HUES6 (cell line): ENCODE data around the gene TP53I3.

Source experiments
- H3K27ac ChIP-seq: 2 replicates; pipeline ENCODE4 v1.7.0; 2013; ENCODE audit warnings: low read depth, mild to moderate bottlenecking, low read length, inconsistent platforms
- H3K27me3 ChIP-seq: 2 replicates; pipeline ENCODE4 v1.6.1; 2013; ENCODE audit warnings: low read length; ENCODE audit not compliant: control insufficient read depth, insufficient read depth
- H3K36me3 ChIP-seq: 2 replicates; pipeline ENCODE4 v1.6.1; 2013; ENCODE audit warnings: low read length; ENCODE audit not compliant: control insufficient read depth, insufficient read depth
- H3K4me1 ChIP-seq: 2 replicates; pipeline ENCODE4 v1.6.1; 2013; ENCODE audit warnings: low read length; ENCODE audit not compliant: control insufficient read depth, insufficient read depth
- H3K4me3 ChIP-seq: 2 replicates; pipeline ENCODE4 v1.5.1; 2013; ENCODE audit warnings: low read depth, low read length
- H3K9ac ChIP-seq: one replicate; pipeline ENCODE4 v1.6.1; 2013; ENCODE audit warnings: mild to moderate bottlenecking, low read length
- H3K9me3 ChIP-seq: 2 replicates; pipeline ENCODE4 v1.6.1; 2013; ENCODE audit warnings: low read depth, low read length; ENCODE audit not compliant: control insufficient read depth, insufficient read depth

The TP53I3 gene, protein sequence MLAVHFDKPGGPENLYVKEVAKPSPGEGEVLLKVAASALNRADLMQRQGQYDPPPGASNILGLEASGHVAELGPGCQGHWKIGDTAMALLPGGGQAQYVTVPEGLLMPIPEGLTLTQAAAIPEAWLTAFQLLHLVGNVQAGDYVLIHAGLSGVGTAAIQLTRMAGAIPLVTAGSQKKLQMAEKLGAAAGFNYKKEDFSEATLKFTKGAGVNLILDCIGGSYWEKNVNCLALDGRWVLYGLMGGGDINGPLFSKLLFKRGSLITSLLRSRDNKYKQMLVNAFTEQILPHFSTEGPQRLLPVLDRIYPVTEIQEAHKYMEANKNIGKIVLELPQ

DNA sequence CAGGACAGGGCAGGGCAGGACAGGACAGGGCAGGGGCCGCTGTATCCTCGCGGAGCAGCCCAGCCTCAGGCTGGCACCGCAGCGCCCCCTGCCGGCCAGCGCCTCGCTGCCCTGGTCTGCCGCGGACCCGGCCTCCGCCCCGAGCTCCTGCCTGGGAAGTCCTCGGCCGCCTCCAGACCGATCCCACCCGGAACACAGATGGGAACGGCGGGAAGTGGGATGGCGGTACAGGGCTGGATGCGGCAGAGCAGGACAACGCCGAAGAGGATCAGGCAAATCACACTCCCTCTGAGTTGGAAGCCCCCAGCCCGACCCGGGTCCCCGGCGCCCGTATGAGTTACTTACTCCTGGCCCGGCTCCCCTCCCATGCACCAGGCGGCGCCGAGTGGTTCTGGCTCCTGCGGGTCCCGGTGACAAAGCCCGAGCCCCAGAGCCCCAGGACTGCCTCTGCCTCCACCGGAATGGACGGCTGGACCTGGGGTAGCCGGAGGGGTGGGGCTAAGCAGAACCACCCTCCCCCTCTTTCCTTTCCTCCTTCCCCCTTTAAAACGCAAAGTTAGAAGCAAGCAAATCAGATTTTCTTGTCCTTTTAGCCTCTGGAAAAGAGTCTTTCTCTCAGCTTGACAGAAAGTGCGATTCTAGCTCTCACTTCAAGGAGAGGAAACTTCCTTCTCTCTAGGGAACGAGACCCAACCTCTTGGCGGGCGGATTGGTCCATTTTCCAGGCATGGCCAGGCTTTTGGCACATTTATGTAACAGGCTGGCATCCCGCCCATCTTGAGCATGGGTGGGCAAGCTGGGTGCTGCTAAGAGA, at the start of gene TP53I3:
TP53I3 (minus strand) TSS at position 449 of the 814 bp plus-strand sequence. CDS start 508 bp downstream, outside the sequence.
- Histone ChIP-seq H3K4me1 (peaks cover 7% of the 10 kb centered on the region), H3K9me3 (no peaks in the 10 kb centered on the region), H3K27ac (peak within 1 kb of the TSS; percentile 79), H3K4me3 (peak within 1 kb of the TSS; percentile 80), H3K27me3 (no peaks in the 10 kb centered on the region), H3K36me3 (peaks cover 18% of the 10 kb centered on the region), H3K9ac (peak within 1 kb of the TSS; percentile 89)

DNA sequence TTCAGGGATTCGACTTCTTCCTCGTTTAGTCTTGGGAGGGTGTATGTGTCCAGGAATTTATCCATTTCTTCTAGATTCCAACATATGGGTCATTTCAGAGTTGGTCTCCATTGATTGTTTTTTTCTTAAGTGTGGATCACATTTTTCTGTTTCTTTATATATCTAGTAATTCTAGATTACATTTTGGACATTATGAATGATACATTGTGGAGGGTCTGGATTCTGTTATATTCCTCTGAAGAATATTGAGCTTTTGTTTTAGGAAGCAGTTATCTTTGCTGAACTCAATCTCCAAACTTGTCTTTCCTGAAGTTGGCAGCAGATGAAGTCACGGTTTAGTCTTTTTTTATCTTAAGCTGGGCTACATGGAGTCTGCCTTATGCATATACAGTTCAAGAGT, 47.9 kb upstream of the TP53I3 start:
- Histone ChIP-seq H3K4me1 (no peaks in the 10 kb centered on the region), H3K27ac (no peak overlapping the region), H3K9me3 (peaks cover 4% of the 10 kb centered on the region; the same call in 1 of the 2 replicates), H3K36me3 (no peaks in the 10 kb centered on the region), H3K27me3 (no peaks in the 10 kb centered on the region), H3K4me3 (no peak overlapping the region), H3K9ac (no peak overlapping the region)

DNA sequence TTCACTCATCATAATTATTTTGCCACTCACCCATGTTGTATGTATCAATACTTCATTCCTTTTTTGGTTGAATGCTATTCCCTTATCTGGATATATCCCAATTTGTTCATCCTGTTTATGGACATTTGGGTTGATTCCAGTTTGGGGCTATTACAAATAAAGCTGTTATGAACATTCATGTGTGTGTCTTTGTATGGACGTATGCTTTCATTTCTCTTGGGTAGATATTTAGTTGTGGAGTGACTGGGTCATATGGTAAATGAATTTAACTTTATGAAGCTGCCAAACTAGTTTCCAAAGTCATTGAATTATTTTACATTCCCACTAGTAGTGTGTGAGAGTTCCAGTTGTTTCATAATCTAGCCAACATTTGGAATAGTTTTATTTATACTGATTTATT, 41.3 kb upstream of the TP53I3 start:
- H3K9ac ChIP-seq: no peak overlapping the region
- H3K36me3 ChIP-seq: no peaks in the 10 kb centered on the region
- peaks cover 15% of the 10 kb centered on the region for H3K27me3 ChIP-seq
- no peaks in the 10 kb centered on the region for H3K9me3 ChIP-seq
- H3K27ac ChIP-seq: no peak overlapping the region
- H3K4me3 ChIP-seq: no peak overlapping the region
- H3K4me1 ChIP-seq: peaks cover 13% of the 10 kb centered on the region; the same call in 1 of the 2 replicates

DNA sequence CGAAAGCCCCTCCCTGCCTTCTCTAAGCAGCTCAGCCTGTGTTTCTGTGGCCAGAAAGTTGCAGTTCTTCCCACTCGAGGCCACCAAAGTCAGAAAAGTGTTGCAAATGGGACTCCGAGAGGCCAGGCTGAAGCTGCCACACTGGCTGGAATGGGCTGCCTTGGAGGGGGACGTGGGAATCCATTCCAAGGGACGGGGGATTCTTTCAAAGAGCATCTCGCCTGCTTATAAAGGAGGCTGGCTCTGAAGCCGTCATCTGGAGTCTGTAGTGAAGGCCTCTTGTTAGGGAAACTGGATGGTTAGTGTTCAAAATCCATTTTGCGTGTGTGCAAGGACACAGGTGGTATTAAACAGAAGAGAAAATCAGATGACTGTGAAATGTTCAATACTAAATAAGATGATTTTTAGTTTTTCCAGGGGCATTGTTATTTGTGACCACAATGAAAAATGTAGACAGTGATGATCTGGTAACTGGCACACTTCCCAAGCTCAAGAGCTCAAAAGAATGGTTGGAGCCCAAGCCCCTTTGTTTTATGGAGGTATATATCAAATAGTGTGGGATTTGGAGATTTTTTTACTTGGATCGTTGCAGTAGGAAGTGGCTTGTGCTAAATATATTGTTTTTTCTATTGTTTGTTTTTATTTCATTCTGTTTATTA, 39.4 kb upstream of the TP53I3 start:
- H3K27ac ChIP-seq: peak overlapping the region; percentile 59; the same call in 1 of the 2 replicates
- peaks cover 13% of the 10 kb centered on the region; the same call in 1 of the 2 replicates for H3K4me1 ChIP-seq
- no peaks in the 10 kb centered on the region for H3K9me3 ChIP-seq
- no peaks in the 10 kb centered on the region for H3K36me3 ChIP-seq
- peak overlapping the region; percentile 93 for H3K9ac ChIP-seq
- H3K4me3 ChIP-seq: peak overlapping the region; percentile 76
- peaks cover 15% of the 10 kb centered on the region for H3K27me3 ChIP-seq

DNA sequence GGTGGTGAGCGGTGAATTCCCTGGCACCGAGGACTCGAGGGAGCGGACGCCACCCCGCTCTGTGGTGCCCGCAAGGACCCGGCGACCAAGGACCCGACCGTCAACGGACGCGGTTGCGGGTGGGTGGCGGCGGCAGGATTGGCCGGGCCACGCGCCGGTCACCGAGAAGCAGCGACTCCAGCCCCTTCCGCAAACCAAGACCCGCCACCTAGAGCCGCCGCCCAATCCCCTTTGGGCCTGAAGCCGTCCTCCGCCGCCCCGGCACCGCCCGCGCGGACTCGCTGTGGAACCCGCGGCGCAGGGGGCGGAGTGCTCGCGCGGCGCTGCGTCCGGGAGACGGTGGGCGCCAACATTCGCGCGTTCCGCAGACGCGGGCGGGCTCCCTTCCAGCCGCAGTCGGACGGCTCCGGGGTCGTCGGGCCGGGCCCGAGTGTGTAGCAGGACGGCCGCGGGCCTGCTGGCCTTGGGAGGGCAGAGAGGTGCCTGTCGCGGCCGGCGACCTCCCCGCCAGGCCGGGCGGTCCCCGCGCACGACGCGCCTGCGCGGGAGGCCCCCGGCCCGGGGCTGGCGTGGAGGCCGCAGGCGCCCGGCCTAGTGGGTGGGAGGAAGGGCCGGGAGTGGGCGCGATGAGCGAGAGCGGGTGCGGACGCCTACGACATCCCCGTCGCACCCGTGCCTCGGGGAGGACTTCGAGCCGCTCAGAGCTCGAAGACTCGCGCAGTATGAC, 38.7 kb upstream of the TP53I3 start, which contains the start of the genes FAM228B and PFN4:
FAM228B (plus strand) TSS at position 275 of the 727 bp plus-strand sequence. CDS start 893 bp downstream, outside the sequence.
PFN4 (minus strand) TSS at position 140 of the 727 bp plus-strand sequence. CDS start 799 bp downstream, outside the sequence.
- H3K4me3 ChIP-seq: peak within 1 kb of the TSS; percentile 76
- H3K27ac ChIP-seq: peak within 1 kb of the TSS; percentile 59; the same call in 1 of the 2 replicates
- H3K36me3 ChIP-seq: no peaks in the 10 kb centered on the region
- peak within 1 kb of the TSS; percentile 93 for H3K9ac ChIP-seq
- peaks cover 15% of the 10 kb centered on the region for H3K27me3 ChIP-seq
- H3K4me1 ChIP-seq: peaks cover 13% of the 10 kb centered on the region; the same call in 1 of the 2 replicates
- no peaks in the 10 kb centered on the region for H3K9me3 ChIP-seq

DNA sequence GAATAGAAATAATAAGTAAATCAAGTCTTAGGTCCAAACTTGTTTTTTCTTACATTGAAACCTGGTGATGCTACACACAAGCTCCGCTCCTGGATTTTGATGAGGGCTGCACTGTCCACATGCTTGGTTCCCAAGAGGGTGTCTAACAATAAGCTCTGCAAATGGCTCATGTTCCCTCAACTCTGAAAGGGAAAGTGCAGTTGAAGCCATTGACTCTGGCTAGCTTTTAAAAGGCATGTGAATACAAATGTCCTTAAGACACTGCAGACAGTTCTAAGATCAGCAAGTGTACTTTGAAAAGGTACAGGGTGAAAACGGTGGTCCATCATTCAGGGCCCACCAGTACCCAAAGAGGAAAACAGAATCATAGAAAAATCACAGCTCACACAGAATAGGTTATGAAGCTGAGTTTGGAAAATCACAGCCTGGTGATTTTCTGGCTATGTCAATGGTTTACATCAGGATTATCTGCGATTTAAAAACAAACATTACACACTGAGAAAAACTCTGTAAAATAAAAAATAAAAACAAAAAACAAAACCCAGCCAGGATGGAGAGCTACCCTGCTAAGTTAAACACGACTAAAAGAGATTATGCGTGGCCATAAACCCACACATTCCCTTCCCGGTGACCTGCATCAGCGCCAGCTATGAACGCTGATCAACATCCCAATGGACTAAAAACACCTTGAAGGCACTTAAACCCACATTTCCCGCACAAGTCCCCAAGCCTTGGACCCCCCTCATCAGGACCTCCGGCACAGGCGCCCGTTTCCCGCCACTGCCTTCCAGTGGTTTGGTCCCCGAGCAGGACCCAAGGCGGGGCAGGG, 37.9 kb upstream of the TP53I3 start:
- Histone ChIP-seq H3K4me1 (peaks cover 13% of the 10 kb centered on the region; the same call in 1 of the 2 replicates), H3K4me3 (peak overlapping the region; percentile 76), H3K27me3 (peaks cover 15% of the 10 kb centered on the region), H3K9ac (peak overlapping the region; percentile 93), H3K36me3 (no peaks in the 10 kb centered on the region), H3K9me3 (no peaks in the 10 kb centered on the region), H3K27ac (no peak overlapping the region)

DNA sequence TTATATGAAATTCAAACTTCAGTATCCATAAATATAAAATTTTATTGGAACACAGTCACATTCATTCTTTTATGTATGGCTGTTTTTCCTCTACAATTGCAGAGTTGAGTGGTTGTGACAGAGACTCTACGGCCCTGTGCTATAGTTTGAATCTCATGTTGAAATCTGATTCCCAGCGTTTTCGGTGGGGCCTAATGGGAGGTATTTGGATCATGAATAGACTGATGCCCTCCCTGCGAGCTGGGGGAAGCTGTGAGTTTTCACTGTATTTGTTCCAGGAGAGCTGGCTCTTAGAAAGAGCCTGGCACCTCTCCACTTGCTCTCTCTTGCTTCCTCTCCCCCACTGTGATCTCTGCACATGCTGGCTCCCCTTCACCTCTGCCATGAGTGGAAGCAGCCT, 36.8 kb upstream of the TP53I3 start:
- H3K36me3 ChIP-seq: no peaks in the 10 kb centered on the region
- no peaks in the 10 kb centered on the region for H3K9me3 ChIP-seq
- peaks cover 13% of the 10 kb centered on the region; the same call in 1 of the 2 replicates for H3K4me1 ChIP-seq
- H3K27ac ChIP-seq: no peak overlapping the region
- peaks cover 15% of the 10 kb centered on the region for H3K27me3 ChIP-seq
- H3K9ac ChIP-seq: no peak overlapping the region
- no peak overlapping the region for H3K4me3 ChIP-seq

DNA sequence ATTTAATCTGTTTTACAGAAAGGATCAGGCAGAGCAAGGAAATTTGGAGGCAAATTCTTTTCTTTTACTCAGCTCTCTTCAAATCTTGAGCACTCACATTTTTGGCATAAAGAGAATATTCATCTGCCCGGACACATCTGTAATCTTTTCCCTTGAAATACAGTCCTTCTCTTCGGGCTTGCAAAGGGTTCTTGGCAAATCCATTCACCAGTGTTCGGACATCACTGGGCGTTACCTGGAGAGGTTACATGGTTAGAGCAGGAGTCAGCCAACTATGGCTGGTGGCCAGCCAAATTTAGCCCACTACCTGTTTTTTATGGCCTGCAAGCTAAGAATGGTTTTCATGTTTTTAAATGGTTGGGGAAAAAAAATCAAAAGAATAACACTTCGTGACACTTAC, 36.4 kb upstream of the TP53I3 start:
- H3K27ac ChIP-seq: no peak overlapping the region
- no peak overlapping the region for H3K4me3 ChIP-seq
- peaks cover 13% of the 10 kb centered on the region; the same call in 1 of the 2 replicates for H3K4me1 ChIP-seq
- H3K9me3 ChIP-seq: no peaks in the 10 kb centered on the region
- no peaks in the 10 kb centered on the region for H3K36me3 ChIP-seq
- peaks cover 15% of the 10 kb centered on the region for H3K27me3 ChIP-seq
- H3K9ac ChIP-seq: no peak overlapping the region

DNA sequence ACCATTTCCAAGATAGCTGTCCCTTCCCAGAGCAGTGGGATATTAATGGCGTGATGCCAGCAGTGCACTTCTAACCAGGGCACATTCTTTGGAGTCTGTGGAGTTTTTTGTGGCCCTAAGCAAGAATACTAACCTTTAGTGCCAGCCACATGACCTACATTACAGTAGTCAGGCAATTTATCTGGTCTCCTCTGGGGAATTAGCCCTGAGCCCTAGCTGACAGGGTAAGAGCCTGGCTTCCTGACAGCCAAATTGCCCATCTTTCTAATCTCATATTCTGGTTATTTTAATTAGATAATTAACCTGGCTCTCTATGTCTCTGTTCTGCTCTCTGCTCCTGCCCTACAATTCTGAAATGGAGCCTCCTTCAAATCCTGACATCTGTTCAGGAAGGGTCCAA, 33.3 kb upstream of the TP53I3 start:
- no peak overlapping the region for H3K27ac ChIP-seq
- no peaks in the 10 kb centered on the region for H3K36me3 ChIP-seq
- H3K4me1 ChIP-seq: peaks cover 8% of the 10 kb centered on the region; the same call in 1 of the 2 replicates
- no peak overlapping the region for H3K4me3 ChIP-seq
- H3K27me3 ChIP-seq: peaks cover 7% of the 10 kb centered on the region; the same call in 1 of the 2 replicates
- H3K9ac ChIP-seq: no peak overlapping the region
- H3K9me3 ChIP-seq: peaks cover 13% of the 10 kb centered on the region
